Articular chondrocyte of knee joint (primary cell): Measurements from ENCODE around the gene USH1G. TPM values are rescaled to one million over a fixed set of nuclear protein-coding genes. Genes with fewer than 3 reads are reported as not detected.

ENCODE experiments used
- total RNA-seq: library from RNA; depleted of rRNA; stranded (reverse); fragments of >200 nt; gene quantifications from 2 replicates; pipeline ENCODE4 v1.2.3, GENCODE V29; 2012

Gene USH1G
- not detected in 2 replicates for total RNA-seq

GRCh38 chr17:74922694-74923537, at the start of gene USH1G:
USH1G (minus strand) TSS chr17:74923255; CDS start chr17:74923073, 182 bp downstream.

GRCh38 chr17:74972107-74972972, 49.3 kb upstream of the USH1G start, which contains the start of gene HID1:
HID1 (minus strand) TSS chr17:74972759; CDS start chr17:74972656, 103 bp downstream.

GRCh38 chr17:74935585-74936469, 12.8 kb upstream of the USH1G start, which contains the start of gene OTOP3:
OTOP3 (plus strand) TSS chr17:74935898; CDS start chr17:74935922, 24 bp downstream.

GRCh38 chr17:74924250-74924948, 1.3 kb upstream of the USH1G start, which contains the start of gene OTOP2:
OTOP2 (plus strand) TSS chr17:74924273; CDS start chr17:74924633, 360 bp downstream.

GRCh38 chr17:74892974-74893911, 29.8 kb downstream of the USH1G start, which contains the start of gene FADS6:
FADS6 (minus strand) TSS chr17:74893633; CDS start chr17:74893595, 38 bp downstream.

GRCh38 chr17:74872313-74873036, 50.6 kb downstream of the USH1G start, which contains the start of gene FDXR:
FDXR (minus strand) TSS chr17:74872994; CDS start chr17:74872944, 50 bp downstream.

Other genes starting within 250 kb of the USH1G start
- gene CD300LF, start 210.3 kb downstream of the USH1G start, total RNA-seq = not detected in 2 replicates
- 1.0 and 1.3 TPM in 2 replicates for gene RAB37, start 186.0 kb downstream of the USH1G start, total RNA-seq
- 82.6 and 97.3 TPM in 2 replicates for gene NHERF1, start 174.6 kb downstream of the USH1G start, total RNA-seq
- 20.0 and 27.4 TPM in 2 replicates for gene NAT9, start 146.9 kb downstream of the USH1G start, total RNA-seq
- under 0.01 and 0.11 TPM in 2 replicates for gene GRIN2C, start 63.4 kb downstream of the USH1G start, total RNA-seq
- 8.5 and 14.3 TPM in 2 replicates for gene FDXR, start 50.3 kb downstream of the USH1G start, total RNA-seq
- gene FADS6, start 29.6 kb downstream of the USH1G start, total RNA-seq = not detected in 2 replicates
- not detected in 2 replicates for gene OTOP2, start 1.0 kb upstream of the USH1G start, total RNA-seq
- not detected in 2 replicates for gene OTOP3, start 12.6 kb upstream of the USH1G start, total RNA-seq
- 0.32 TPM in 1 of 2 replicates, not detected in the other for gene HID1, start 49.5 kb upstream of the USH1G start, total RNA-seq
- gene CDR2L, start 64.4 kb upstream of the USH1G start, total RNA-seq = 15.2 and 15.7 TPM in 2 replicates
- 25.7 and 35.7 TPM in 2 replicates for gene MRPL58, start 89.4 kb upstream of the USH1G start, total RNA-seq
- gene ATP5PD, start 123.7 kb upstream of the USH1G start, total RNA-seq = 415 and 418 TPM in 2 replicates
- gene KCTD2, start 124.0 kb upstream of the USH1G start, total RNA-seq = 26.9 and 29.1 TPM in 2 replicates
- gene SLC16A5, start 164.7 kb upstream of the USH1G start, total RNA-seq = 14.6 and 15.5 TPM in 2 replicates
- gene ARMC7, start 186.7 kb upstream of the USH1G start, total RNA-seq = 3.3 and 4.1 TPM in 2 replicates
- 35.3 and 51.9 TPM in 2 replicates for gene NT5C, start 208.5 kb upstream of the USH1G start, total RNA-seq
- 86.7 and 87.4 TPM in 2 replicates for gene JPT1, start 231.3 kb upstream of the USH1G start, total RNA-seq